Testis (tissue), 3 donors: Measurements from ENCODE around the gene APBB1IP. TPM values are rescaled to one million over a fixed set of nuclear protein-coding genes. Genes with fewer than 3 reads are reported as not detected.
"Not testable (repeated sequence)": the region's sequence is repeated elsewhere in the genome, so short reads cannot be mapped to it uniquely, and the experiment has no call there.

Source experiments
- DNase-seq: peaks from one replicate; pipeline ENCODE4 v3.0.0-alpha.2; 2019
- H3K27ac ChIP-seq, 2 donors: fragments of 200-600 bp; sonication (generic); one replicate each; pipeline ENCODE4 v1.5.1; 2019
- H3K27me3 ChIP-seq: fragments of 200-600 bp; sonication (generic); one replicate; pipeline ENCODE4 v1.5.1; 2019
- H3K36me3 ChIP-seq: fragments of 200-600 bp; sonication (generic); one replicate; pipeline ENCODE4 v1.5.1; 2017; ENCODE audit warnings: low read depth; ENCODE audit errors: missing control alignments
- H3K4me1 ChIP-seq: fragments of 200-600 bp; sonication (generic); one replicate; pipeline ENCODE4 v1.5.1; 2019
- H3K4me3 ChIP-seq, 2 donors: fragments of 200-600 bp; sonication (generic); one replicate each; pipeline ENCODE4 v1.5.1; 2017 to 2019
- H3K9me3 ChIP-seq: fragments of 200-600 bp; sonication (generic); one replicate; pipeline ENCODE4 v1.5.1; 2017
- POLR2A ChIP-seq: fragments of 450-650 bp; IDR thresholded peaks from one replicate; pipeline ENCODE4 v1.6.1; 2017; ENCODE audit warnings: antibody characterized with exemption, mild to moderate bottlenecking, moderate library complexity
- WGBS, 2 donors: methylation state at CpG; one replicate each; pipeline ENCODE4 v1.1.5; 2018; 5-methylcytosine and 5-hydroxymethylcytosine counted together
- intact Hi-C: fragments of 100-400 bp; cut with DNase I; formaldehyde crosslinking; loops from one replicate; pipeline ENCODE4 v1.15.1; 2023; ENCODE audit warnings: low total_unique reads
- polyA plus RNA-seq: library from polyadenylated mRNA; stranded (reverse); fragments of 350-450 nt; fragmentation: Illumina TruSeq; extraction: RNeasy Lipid Tissue Mini Kit (QIAGEN cat#74804); gene quantifications from one replicate; pipeline ENCODE4 v1.2.3, GENCODE V29; 2014; ENCODE audit warnings: low read depth, low replicate concordance; ENCODE audit not compliant: insufficient read depth
- small RNA-seq, 2 donors: library from RNA; depleted of rRNA; stranded (forward); fragments of <200 nt; gene quantifications; one replicate each; pipeline ENCODE3, GENCODE V24; 2016
- total RNA-seq, 2 donors: library from RNA; depleted of rRNA; stranded (reverse); fragments of >200 nt; gene quantifications; one replicate each; pipeline ENCODE4 v1.2.3, GENCODE V29; 2016
- TF ChIP-seq, protein P1 (sequence below), 3 experiments: fragments of 450-650 bp in 2 of 3; fragments of 200-600 bp in 1 of 3; sonication (generic) in 1 of 3; IDR thresholded peaks; one replicate each; pipeline ENCODE4 v1.5.1; 2016 to 2019; ENCODE audit warnings: antibody characterized with exemption in 3 of 3, mild to moderate bottlenecking in 2 of 3, moderate library complexity in 1 of 3

APBB1IP gene
- total and polyA plus RNA-seq, 3 donors from 2014 or later = 0.55 to 3.0 (median 2.0) TPM

DNA sequence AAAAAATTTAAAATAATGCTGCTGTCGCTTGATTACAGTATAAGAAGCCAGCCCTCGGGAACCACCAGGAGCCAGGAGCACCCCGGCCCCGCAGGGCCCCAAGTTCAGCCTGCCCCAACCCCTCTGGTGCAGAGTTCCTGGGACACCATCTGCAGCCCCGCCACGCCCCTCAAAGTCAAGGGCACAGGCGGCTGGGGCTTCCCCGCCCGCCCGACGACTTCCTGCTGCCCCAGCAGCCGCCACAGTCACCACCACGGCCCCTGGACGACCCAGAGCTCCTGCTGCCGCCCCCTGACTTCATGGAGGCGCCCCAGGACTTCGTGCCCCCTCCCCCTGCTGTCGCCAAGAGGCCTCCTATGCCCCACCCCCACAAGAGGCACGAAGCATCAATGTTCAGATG lies 155.8 kb downstream of the APBB1IP start:
- WGBS, 2 donors = 38 to 51% methylated on average over 10 to 19 of the region's 19 CpGs
- Histone ChIP-seq H3K27me3 (no peaks in the 10 kb centered on the region), H3K9me3 (no peaks in the 10 kb centered on the region), H3K4me3 (no peak overlapping the region), H3K36me3 (no peaks in the 10 kb centered on the region), H3K27ac (no peak overlapping the region), H3K4me1 (no peaks in the 10 kb centered on the region)
- DNase-seq = no peak
- TF ChIP-seq, protein P1, sequence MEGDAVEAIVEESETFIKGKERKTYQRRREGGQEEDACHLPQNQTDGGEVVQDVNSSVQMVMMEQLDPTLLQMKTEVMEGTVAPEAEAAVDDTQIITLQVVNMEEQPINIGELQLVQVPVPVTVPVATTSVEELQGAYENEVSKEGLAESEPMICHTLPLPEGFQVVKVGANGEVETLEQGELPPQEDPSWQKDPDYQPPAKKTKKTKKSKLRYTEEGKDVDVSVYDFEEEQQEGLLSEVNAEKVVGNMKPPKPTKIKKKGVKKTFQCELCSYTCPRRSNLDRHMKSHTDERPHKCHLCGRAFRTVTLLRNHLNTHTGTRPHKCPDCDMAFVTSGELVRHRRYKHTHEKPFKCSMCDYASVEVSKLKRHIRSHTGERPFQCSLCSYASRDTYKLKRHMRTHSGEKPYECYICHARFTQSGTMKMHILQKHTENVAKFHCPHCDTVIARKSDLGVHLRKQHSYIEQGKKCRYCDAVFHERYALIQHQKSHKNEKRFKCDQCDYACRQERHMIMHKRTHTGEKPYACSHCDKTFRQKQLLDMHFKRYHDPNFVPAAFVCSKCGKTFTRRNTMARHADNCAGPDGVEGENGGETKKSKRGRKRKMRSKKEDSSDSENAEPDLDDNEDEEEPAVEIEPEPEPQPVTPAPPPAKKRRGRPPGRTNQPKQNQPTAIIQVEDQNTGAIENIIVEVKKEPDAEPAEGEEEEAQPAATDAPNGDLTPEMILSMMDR (IDR thresholded peaks at IDR 0.05) = no peak
- TF ChIP-seq POLR2A = no peak
- intact Hi-C loops = no loop called here

DNA sequence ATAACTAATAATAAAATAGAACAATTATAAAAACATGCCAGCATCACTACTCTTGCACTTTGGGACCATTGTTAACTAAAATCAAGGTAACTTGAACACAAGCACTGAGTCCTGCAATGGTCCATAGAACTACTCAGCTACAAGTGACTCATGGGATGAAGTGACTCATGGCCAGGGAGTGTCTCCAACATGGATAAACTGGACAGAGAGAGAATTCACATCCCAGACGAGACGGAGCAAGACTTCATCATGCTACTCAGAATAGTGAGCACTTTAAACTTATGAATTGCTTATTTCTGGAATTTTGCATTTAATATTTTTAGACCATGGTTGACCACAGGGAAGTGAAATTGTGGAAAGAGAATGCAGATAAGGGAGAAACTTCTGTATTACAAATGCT lies 165.1 kb downstream of the APBB1IP start:
- DNase-seq, H3K36me3 ChIP-seq, H3K27ac ChIP-seq, H3K9me3 ChIP-seq, intact Hi-C loops, H3K27me3 ChIP-seq, H3K4me1 ChIP-seq, H3K4me3 ChIP-seq: not testable (repeated sequence)
- 65 to 72% methylated on average over 2 of the region's 2 CpGs for WGBS, 2 donors

DNA sequence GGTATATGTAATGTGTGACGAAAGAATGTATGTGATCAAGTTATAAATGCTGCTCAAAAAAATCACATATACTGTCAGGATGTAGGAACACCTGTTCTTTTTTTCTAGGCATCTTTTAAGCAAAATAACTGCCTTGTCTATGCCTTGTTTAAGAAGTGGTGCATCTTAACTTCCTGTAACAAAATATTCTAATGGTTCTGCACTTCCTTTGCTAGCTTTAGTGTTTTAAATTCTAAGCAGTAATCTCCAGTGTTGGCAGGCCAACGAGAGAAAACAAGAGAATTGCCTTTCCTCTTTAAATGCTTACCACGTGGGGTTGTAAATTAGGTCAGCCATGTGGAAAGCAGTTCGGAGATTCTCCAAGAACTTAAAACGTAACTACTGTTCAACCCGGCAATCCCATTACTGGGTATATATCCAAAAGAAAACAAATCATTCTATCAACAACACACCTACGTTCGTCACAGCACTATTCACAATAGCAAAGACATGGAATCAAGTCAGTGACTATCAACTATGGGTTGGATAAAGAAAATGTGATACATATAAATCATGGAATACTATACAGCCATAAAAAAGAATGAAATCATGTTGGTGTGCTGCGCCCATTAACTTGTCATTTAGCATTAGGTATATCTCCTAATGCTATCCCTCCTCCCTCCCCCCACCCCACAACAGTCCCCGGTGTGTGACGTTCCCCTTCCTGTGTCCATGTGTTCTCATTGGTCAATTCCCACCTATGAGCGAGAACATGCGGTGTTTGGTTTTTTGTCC lies 166.4 kb downstream of the APBB1IP start:
- H3K4me3 ChIP-seq, H3K36me3 ChIP-seq, H3K9me3 ChIP-seq, H3K27me3 ChIP-seq, DNase-seq, intact Hi-C loops, H3K27ac ChIP-seq, H3K4me1 ChIP-seq: not testable (repeated sequence)
- WGBS, 2 donors = 53 to 64% methylated on average over 13 of the region's 13 CpGs

DNA sequence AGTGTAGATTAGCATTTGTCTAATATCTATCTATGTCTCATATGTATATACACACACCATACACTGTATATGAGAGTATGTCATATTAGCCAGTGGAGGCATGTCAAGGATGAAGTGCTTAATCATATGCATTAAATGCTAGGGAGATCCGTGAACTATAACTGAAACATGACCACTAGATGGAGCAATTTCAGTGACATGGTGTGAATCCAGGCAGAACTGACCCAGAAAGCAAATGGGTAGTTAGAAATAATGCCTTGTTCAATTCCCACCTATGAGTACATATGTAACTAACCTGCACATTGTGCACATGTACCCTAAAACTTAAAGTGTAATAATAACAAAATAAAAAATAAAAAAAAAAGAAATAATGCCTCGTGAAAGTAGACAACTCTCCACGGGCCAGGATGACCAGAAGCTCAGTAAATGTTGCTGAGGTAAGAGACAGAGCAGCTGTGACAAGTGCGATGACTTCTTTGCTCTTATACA lies 168.3 kb downstream of the APBB1IP start:
- DNase-seq = not testable (repeated sequence)
- WGBS, 2 donors = 46 to 47% methylated on average over 4 of the region's 4 CpGs

DNA sequence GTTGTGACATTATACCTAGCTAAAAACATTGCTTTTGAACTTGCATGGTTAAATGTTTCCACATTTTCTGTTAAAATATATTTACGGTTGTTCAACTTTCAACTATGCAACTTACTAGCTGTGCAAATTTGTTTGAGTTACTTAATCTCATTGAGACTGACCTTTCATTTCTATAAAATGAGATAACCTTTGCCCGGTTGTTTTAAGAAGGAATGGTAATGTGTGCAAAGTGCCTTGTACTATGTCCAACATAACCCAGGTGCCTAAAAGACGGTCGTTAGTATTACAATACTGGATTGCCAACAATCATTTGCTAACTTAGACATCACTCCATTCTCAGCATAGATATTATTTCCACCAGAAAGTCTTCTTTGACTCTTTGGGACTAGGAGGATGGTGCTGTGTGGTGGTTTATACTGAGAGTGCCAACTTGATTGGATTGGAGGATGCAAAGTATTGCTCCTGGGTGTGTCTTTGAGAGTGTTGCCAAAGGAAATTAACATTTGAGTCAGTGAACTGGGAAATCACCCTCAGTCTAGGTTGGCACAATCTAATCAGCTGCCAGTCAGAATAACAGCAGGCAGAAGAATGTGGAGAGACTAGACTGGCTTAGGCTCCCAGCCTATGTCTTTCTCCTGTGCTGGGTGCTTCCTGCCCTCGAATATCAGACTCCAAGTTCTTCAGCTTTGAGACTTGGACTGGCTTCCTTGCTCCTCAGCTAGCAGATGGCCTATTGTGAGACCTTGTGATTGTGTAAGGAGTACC lies 174.2 kb downstream of the APBB1IP start:
- intact Hi-C loops = no loop called here
- H3K4me1 ChIP-seq = no peaks in the 10 kb centered on the region
- no peaks in the 10 kb centered on the region for H3K27me3 ChIP-seq
- H3K27ac ChIP-seq = no peak overlapping the region
- H3K9me3 ChIP-seq = no peaks in the 10 kb centered on the region
- WGBS, 2 donors = 84 to 87% methylated on average over 5 of the region's 5 CpGs
- H3K4me3 ChIP-seq = no peak overlapping the region
- H3K36me3 ChIP-seq = no peaks in the 10 kb centered on the region
- TF ChIP-seq, protein P1 (IDR thresholded peaks at IDR 0.05) = no peak
- no peak for TF ChIP-seq POLR2A
- no peak for DNase-seq

More for the DNA sequence above, 168.3 kb downstream of the APBB1IP start:
- H3K4me3 ChIP-seq, H3K9me3 ChIP-seq, H3K4me1 ChIP-seq, H3K27ac ChIP-seq, H3K36me3 ChIP-seq, H3K27me3 ChIP-seq, intact Hi-C loops: not testable (repeated sequence)
- TF ChIP-seq, protein P1 (IDR thresholded peaks at IDR 0.05) = peak in 1 of 3 experiments; percentile 50

Small RNA genes within 50 kb of the gene (small RNA-seq; reads per million reads assigned to genes)
- 0 reads per million in 2 donors for gene RNA5SP307

Other genes starting within 250 kb of the APBB1IP start
- 1 to 10 TPM; 1.0 to 2.2 TPM for gene GAD2, start 221.6 kb upstream of the APBB1IP start, total RNA-seq
- gene GAD2, start 221.6 kb upstream of the APBB1IP start, polyA plus RNA-seq = 0.66 TPM